Breast epithelium (tissue), 3 donors: ENCODE measurements around the gene GAD2.

ENCODE experiments used
- POLR2A ChIP-seq: fragments of 450-650 bp; IDR thresholded peaks from one replicate; pipeline ENCODE4 v1.6.1; 2016; ENCODE audit warnings: antibody characterized with exemption, mild to moderate bottlenecking, moderate library complexity
- POLR2AphosphoS5 ChIP-seq, 3 donors: sonication (generic); formaldehyde crosslinking; IDR thresholded peaks; one replicate each; pipeline ENCODE4 v1.6.1; 2017; ENCODE audit warnings: antibody characterized with exemption in 3 of 3
- TF ChIP-seq, protein P1 (sequence below), 3 donors: fragments of 450-650 bp; IDR thresholded peaks; one replicate each; pipeline ENCODE4 v1.5.1; 2016 to 2017; ENCODE audit warnings: antibody characterized with exemption in 3 of 3, mild to moderate bottlenecking in 3 of 3, moderate library complexity in 3 of 3

DNA sequence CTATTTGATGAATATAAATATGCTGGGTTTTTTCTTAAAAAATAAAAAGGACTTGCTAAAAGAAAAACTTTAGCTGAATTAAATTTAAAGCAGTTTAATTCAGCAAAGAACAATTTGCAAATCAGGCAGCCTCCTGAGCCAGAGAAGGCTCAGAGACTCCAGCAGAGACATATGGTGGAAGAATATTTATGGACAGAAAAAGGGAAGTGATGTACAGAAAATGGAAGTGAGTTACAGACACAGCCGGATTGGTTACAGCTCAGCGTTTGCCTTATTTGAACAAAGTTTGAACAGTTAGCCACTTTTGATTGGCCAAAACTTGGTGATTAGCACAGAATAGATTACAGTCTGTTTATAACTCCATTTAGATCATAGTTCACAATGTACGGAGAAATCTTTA, 110.3 kb downstream of the GAD2 start:
- TF ChIP-seq POLR2A (no peak), POLR2AphosphoS5 (IDR thresholded peaks at IDR 0.05) (no peak)
- TF ChIP-seq, protein P1, sequence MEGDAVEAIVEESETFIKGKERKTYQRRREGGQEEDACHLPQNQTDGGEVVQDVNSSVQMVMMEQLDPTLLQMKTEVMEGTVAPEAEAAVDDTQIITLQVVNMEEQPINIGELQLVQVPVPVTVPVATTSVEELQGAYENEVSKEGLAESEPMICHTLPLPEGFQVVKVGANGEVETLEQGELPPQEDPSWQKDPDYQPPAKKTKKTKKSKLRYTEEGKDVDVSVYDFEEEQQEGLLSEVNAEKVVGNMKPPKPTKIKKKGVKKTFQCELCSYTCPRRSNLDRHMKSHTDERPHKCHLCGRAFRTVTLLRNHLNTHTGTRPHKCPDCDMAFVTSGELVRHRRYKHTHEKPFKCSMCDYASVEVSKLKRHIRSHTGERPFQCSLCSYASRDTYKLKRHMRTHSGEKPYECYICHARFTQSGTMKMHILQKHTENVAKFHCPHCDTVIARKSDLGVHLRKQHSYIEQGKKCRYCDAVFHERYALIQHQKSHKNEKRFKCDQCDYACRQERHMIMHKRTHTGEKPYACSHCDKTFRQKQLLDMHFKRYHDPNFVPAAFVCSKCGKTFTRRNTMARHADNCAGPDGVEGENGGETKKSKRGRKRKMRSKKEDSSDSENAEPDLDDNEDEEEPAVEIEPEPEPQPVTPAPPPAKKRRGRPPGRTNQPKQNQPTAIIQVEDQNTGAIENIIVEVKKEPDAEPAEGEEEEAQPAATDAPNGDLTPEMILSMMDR (IDR thresholded peaks at IDR 0.05) = no peak
